Cerebellar nuclear complex (tissue), 1 donor: ENCODE results near the gene DAG1.
"Not testable (repeated sequence)": the region's sequence is repeated elsewhere in the genome, so short reads cannot be mapped to it uniquely, and the experiment has no call there.

Experiments
- DNase-seq, 2 experiments: peaks; one replicate each; lab custom pipeline; 2025; lab: John Stamatoyannopoulos, UW

Gene DAG1

GRCh38 chr3:49470714-49471420 lies 800 bp downstream of the DAG1 start:
- DNase-seq: no peak

DNA sequence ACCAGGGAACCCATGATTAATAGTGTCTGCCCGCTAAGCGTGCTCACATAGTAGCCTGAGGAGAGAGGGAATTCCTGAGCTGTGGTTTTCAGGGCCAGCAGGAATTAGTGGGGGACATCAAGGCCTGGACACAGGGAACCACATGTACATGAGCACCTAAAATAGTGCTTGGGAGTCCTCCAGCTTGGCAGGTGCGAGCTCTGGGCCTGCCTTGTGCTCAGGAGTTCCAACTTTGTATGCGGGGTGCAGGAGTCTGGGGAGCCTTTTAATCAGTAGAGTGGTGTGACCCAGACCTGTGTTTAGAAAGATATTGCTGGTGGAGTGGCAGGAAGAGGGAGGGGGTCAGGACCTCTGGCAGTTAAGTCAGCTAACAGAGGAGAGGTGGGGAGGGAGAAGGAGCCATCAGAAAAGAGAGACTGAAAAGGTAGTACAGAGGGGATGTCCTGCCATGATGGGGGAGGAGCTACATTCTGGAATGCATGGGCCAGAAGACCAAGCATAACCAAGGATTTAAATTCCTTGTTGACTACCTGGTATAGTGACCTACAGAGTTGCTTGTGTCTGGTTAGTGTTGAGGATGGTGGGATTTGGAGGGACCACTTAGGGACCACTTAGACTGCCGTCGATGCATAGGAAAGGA lies 1.9 kb downstream of the DAG1 start:
- no peak for DNase-seq

GRCh38 chr3:49476563-49476962 lies 6.5 kb downstream of the DAG1 start:
- DNase-seq: no peak

DNA sequence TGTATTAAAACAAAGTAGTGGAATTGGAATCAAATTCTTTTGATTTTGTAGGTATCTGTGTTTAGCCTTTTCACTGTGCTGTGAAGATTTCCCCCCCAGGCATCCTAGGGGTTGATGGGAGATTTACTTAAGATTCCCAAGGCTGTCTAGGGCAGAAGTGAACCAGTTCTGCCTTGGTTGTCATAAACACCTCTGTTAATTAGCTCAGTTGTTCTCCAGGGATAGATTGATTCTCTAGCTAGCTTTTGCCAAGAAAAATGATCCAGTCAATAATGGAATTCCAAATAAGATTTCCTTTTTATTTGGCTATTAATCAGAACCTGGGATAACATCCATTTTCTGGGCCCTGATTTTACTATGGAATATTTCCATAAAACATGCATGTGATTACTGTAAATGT lies 12.7 kb downstream of the DAG1 start:
- no peak for DNase-seq

GRCh38 chr3:49484471-49484870 lies 14.4 kb downstream of the DAG1 start:
- no peak for DNase-seq

GRCh38 chr3:49489247-49489646 lies 19.2 kb downstream of the DAG1 start:
- DNase-seq: no peak

- no peak for DNase-seq
Observed at GRCh38 chr3:49492969-49493368, 22.9 kb downstream of the DAG1 start.

GRCh38 chr3:49493901-49494300 lies 23.8 kb downstream of the DAG1 start:
- DNase-seq: no peak

DNA sequence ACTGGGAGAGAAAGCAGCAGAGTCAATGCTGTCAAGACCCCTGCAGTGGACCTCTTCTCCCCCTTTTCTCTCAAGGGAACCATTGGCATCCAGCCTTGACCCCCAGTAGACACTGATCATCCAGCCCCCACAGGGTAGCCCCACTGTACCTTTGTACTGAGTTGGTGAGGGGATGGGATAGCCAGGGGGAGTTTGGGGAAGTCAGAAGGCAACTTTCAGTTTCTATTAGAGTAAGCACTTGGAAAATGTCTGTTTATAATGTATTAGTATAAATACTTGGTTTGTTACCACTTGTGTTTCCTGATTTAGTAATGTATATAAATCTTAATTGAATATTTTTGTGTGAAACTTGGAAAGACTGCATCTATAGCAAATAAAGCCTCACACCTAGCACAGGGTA lies 25.0 kb downstream of the DAG1 start:
- no peak for DNase-seq

GRCh38 chr3:49496845-49497244 lies 26.8 kb downstream of the DAG1 start:
- not testable (repeated sequence) for DNase-seq

DNA sequence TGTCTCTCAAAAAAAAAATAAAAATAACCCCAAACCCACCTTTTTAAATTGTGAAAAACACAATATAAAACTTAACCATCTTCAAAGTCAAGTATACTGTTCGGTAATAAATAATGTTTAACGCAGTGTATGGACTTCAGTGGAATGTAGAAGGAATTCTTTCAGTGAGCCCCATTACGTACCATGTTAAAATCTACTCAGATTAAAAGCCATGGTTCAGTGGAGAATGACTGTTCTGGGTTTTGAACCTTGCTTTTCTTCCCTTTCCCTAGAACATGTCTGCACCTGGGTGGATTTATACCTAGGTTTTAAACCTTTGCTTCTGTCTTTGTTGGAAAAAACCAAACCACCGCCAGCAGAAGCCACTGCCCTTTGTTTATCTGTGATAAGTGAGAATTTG lies 27.5 kb downstream of the DAG1 start:
- no peak for DNase-seq

- DNase-seq: no peak
Observed at GRCh38 chr3:49498239-49498638, 28.2 kb downstream of the DAG1 start.

- DNase-seq: no peak
Observed at GRCh38 chr3:49498648-49499047, 28.6 kb downstream of the DAG1 start.

DNA sequence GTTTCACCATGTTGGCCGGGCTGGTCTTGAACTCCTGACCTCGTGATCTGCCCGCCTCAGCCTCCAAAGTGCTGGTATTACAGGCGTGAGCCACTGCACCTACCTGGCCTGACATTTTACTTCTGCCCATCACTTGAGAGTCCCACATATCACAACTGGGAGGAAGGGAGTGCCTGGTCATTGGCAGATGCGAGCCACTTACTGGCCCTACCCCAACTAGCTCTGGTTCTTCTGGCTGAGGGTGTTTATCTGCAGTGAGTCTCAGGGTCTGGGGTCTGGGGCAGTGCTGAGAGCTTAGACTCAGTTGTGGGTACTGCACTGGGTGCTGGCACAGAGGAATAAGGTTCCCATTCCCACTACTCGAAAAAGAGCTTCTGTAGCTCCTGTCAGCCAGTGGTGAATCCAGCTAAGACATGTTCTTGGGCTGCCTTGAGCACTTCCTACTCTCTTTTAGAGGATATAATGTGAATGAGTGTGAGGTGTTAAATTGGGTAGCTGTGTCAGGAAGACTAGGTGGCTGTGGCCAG lies 30.2 kb downstream of the DAG1 start:
- no peak for DNase-seq

- DNase-seq: no peak
Observed at GRCh38 chr3:49500732-49501609, 30.9 kb downstream of the DAG1 start.

DNA sequence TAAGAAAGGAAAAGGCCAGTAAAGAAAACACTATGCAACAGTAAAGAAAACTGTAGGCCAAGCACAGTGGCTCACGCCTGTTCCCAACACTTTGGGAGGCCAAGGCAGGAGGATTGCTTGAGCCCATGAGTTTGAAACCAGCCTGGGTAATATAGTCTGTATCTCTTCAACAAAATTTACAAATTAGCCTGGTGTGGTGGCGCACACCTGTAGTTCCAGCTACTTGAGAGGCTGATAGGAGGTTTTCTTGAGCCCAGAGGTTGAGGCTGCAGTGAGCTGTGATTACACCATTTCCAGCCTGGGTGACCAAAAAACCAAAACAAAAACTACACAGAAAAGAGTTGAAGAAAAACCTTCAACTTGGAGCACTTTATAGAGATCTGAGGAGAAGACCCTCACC lies 31.8 kb downstream of the DAG1 start:
- DNase-seq: no peak

DNA sequence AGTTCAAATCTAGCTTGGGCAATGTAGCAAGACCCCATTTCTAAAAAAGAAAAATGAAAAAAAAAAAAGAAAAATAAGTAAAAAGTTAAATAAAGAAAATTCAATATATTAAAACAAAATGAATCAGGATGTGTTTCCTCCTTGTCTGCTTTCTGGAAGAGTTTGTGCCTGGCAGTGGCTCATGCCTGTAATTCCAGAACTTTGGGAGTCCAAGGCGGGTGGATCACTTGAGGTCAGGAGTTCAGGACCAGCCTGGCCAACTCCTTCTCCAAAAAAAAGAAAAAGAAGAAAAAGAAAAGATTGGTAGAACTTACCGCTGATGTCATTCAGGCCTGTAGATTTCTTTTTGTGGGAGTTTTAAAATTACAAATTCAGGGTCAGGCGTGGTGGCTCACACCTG lies 36.8 kb downstream of the DAG1 start:
- no peak for DNase-seq

DNA sequence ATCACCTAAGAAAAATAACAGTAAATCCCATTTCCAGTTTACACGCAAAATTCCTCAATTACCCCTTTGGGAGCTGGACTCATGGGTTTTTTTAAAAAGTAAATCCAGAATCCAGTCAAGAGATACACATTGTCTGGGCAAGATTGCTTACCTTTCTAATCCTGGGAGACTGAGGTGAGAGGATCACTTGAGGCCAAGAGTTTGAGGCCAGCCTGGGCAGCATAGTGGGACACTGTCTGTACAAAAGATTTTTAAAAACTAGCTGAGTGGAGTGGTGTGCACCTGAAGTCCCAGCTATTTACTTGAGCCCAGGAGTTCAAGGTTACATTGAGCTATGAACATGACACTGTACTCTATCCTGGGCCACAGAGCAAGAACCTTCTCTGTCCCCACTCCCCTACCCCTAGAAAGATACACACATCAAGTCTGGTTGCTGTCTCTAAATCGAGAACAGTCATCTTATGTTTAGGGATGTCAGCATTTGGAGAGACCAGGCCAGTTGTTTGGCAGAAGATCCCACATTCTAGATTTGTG lies 39.0 kb downstream of the DAG1 start:
- no peak for DNase-seq

DNA sequence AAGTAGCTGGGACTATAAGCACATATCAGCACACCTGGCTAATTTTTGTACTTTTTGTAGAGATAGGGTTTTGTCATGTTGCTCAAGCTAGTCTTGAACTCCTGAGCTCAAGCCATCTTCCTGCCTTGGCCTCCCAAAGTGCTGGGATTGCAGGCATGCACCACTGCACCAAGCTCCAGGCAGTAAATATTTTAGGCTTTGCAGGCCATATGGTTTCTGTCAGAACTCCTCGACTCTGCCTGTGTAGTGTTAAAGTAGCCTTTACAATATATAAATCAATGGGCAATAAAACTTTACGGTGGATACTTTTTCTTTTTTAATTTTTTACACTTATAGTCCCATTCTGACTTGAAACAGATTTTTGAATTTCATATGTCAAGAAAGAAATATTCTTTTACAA lies 41.6 kb downstream of the DAG1 start:
- no peak for DNase-seq

- DNase-seq: no peak
Observed at GRCh38 chr3:49512781-49513355, 42.8 kb downstream of the DAG1 start.

GRCh38 chr3:49513494-49514124 lies 43.5 kb downstream of the DAG1 start:
- DNase-seq: no peak

DNA sequence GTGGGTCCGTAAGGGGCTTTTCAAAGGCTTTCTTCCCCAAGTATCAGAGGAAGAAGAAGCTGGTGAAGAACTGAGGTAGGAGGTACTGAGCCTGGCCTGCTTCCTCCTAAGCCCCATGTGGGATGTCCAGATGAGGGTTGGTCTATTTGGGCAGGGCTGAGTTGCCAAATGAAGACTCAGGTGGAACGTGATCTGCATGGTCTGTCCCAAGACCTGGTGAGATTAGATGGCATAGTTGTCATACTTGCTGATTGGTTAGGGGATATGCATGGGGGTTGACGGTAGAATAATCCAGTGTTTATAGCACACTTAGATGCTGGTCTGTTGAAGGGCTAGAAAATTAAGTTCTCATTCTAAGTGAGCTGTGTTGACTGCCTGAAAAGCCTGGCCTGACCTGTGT lies 47.9 kb downstream of the DAG1 start:
- DNase-seq: no peak
